Panc1 (cell line): Measurements from ENCODE around the gene FARP2.

Experiments used
- POLR2AphosphoS5 ChIP-seq: IDR thresholded peaks from 2 replicates; pipeline ENCODE4 v1.6.1; 2012; ENCODE audit warnings: mild to moderate bottlenecking, low read depth, low read length, moderate library complexity
- SIN3A ChIP-seq: IDR thresholded peaks from 2 replicates; pipeline ENCODE4 v1.6.1; 2012; ENCODE audit warnings: low read depth, mild to moderate bottlenecking, low read length, moderate library complexity, borderline replicate concordance; ENCODE audit not compliant: insufficient read depth
- TF ChIP-seq, protein P1 (sequence below): fragments of 450-650 bp; IDR thresholded peaks from 2 replicates; pipeline ENCODE4 v1.5.1; 2017; ENCODE audit warnings: mild to moderate bottlenecking
- TF ChIP-seq, protein P2 (sequence below), 2 experiments: IDR thresholded peaks; 2 replicates each; pipeline ENCODE4 v1.6.1; 2011 to 2012; ENCODE audit warnings: low read depth in 2 of 2, control low read depth in 1 of 2, low read length in 1 of 2, mild to moderate bottlenecking in 1 of 2, moderate library complexity in 1 of 2; ENCODE audit not compliant: insufficient read depth in 1 of 2

- no peak for TF ChIP-seq POLR2AphosphoS5
- TF ChIP-seq, protein P1, sequence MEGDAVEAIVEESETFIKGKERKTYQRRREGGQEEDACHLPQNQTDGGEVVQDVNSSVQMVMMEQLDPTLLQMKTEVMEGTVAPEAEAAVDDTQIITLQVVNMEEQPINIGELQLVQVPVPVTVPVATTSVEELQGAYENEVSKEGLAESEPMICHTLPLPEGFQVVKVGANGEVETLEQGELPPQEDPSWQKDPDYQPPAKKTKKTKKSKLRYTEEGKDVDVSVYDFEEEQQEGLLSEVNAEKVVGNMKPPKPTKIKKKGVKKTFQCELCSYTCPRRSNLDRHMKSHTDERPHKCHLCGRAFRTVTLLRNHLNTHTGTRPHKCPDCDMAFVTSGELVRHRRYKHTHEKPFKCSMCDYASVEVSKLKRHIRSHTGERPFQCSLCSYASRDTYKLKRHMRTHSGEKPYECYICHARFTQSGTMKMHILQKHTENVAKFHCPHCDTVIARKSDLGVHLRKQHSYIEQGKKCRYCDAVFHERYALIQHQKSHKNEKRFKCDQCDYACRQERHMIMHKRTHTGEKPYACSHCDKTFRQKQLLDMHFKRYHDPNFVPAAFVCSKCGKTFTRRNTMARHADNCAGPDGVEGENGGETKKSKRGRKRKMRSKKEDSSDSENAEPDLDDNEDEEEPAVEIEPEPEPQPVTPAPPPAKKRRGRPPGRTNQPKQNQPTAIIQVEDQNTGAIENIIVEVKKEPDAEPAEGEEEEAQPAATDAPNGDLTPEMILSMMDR = no peak
- no peak for TF ChIP-seq SIN3A
- TF ChIP-seq, protein P2, sequence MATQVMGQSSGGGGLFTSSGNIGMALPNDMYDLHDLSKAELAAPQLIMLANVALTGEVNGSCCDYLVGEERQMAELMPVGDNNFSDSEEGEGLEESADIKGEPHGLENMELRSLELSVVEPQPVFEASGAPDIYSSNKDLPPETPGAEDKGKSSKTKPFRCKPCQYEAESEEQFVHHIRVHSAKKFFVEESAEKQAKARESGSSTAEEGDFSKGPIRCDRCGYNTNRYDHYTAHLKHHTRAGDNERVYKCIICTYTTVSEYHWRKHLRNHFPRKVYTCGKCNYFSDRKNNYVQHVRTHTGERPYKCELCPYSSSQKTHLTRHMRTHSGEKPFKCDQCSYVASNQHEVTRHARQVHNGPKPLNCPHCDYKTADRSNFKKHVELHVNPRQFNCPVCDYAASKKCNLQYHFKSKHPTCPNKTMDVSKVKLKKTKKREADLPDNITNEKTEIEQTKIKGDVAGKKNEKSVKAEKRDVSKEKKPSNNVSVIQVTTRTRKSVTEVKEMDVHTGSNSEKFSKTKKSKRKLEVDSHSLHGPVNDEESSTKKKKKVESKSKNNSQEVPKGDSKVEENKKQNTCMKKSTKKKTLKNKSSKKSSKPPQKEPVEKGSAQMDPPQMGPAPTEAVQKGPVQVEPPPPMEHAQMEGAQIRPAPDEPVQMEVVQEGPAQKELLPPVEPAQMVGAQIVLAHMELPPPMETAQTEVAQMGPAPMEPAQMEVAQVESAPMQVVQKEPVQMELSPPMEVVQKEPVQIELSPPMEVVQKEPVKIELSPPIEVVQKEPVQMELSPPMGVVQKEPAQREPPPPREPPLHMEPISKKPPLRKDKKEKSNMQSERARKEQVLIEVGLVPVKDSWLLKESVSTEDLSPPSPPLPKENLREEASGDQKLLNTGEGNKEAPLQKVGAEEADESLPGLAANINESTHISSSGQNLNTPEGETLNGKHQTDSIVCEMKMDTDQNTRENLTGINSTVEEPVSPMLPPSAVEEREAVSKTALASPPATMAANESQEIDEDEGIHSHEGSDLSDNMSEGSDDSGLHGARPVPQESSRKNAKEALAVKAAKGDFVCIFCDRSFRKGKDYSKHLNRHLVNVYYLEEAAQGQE (IDR thresholded peaks at IDR 0.05; ENCODE audit: insufficient read depth in 1 of 2, low read depth in 2 of 2, low read length in 1 of 2) = no peak
These were observed 119.2 kb downstream of the FARP2 start for GRCh38 chr2:241475267-241475666.
